GM21786 (cell line): ENCODE measurements around the gene PLCD1.
"Not testable (repeated sequence)": the region's sequence is repeated elsewhere in the genome, so short reads cannot be mapped to it uniquely, and the experiment has no call there.

Experiments used
- ATAC-seq: cut with Tn5 transposase; IDR thresholded peaks from one replicate; pipeline ENCODE4 v1.9.1; 2021; ENCODE audit not compliant: unreplicated experiment

PLCD1 gene

GRCh38 chr3:38029400-38030125 lies at the start of gene PLCD1:
Gene PLCD1, minus strand, starts transcription at chr3:38029642. Its CDS starts 103 bp downstream, at chr3:38029539.
- ATAC-seq, result no peak

DNA sequence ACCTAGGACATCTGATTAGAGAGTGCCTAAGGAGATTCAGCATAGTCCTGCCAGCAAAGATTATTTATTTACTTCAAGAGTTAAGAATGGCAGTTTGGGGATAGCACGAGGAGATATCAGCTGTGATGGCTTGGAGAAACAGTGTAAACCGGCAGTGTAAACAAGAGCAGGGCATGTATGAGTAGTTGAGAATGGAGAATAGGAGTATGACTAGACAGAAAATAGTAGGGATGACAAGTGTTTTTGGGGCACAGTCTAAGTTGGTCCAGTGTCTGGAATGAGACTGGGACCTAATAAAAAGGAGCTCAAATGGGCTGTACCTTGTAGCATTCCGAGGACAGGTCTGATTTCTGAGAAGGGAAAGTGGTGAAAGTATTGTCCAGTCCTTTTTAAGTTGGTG lies 47.6 kb upstream of the PLCD1 start:
- ATAC-seq, result not testable (repeated sequence)

DNA sequence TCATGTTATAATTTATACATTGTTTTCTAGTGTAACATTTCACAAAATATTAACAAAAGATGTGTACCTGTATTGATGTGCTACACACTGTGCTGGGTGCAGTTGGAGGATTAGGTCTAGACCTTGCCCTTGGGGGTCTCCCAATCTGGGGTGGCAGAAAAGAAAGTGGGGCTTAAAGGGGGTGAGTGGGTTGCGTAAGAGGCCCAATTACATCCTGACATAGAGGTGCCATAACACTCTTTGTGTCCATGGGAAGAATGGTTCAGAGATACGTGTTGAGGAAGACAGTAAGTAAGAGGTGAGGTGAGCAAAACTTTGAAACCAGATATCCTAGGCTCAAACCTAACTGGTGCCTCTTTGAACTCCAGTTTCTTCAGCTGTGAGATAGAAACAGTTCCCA lies 40.6 kb upstream of the PLCD1 start:
- no peak for ATAC-seq

GRCh38 chr3:38067508-38068233 lies 38.2 kb upstream of the PLCD1 start:
- no peak for ATAC-seq

DNA sequence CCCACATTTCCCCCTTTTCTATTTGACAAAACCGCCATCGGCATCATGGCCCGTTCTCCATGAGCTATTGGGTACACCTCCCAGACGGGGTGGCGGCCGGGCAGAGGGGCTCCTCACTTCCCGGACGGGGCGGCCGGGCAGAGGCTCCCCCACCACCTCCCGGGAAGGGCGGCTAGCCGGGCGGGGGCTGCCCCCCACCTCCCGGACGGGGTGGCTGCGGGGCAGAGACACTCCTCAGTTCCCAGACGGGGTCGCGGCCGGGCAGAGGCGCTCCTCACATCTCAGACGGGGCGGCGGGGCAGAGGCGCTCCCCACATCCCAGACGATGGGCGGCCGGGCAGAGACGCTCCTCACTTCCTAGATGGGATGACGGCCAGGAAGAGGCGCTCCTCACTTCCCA lies 35.0 kb upstream of the PLCD1 start:
- ATAC-seq, result not testable (repeated sequence)

- ATAC-seq, result no peak
Observed at GRCh38 chr3:38062809-38063208, 33.4 kb upstream of the PLCD1 start.

DNA sequence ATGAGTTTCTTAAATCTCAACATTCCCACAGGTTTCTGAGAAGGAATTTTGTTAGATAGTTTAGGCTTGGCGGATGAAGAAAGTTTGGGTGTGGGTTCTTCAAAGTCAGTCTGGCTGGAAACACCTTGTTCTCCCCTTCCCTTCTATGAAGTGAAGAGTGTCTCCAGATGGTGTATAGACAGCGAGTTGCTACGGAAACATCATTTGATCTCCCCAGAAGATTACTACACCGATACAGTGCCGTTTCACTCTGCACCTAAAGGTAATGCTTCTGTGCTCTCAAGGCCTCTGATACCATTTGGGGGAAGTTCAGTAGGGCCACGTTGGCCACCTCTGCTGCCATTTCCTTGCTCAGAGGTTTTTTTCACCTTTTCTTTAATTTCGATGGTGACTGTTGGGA lies 30.1 kb upstream of the PLCD1 start:
- ATAC-seq, result no peak

GRCh38 chr3:38059148-38059547 lies 29.7 kb upstream of the PLCD1 start:
- no peak for ATAC-seq

DNA sequence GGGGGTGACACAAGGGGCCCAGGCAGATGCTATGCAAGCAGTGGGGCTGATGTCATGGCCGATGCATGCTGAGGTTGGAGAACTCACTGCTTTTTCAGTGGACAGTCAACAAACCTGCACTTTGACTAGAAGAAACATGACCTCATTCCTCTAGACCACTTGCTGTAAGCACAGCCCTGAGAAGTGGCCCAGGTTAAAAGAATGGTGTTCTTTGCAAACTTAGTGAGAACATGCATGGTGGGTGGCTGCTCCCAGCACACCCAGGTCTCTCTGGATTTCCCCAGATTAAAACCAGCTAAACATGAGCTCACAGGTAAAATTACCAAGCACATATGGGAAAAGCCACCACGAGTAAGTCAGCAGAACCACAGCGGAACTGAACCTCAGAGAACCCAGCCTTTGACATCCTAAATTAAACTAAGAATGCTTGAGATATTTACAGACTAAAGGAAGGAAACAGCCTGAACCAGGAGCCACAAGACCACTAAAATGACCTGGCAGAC lies 25.1 kb upstream of the PLCD1 start:
- no peak for ATAC-seq

DNA sequence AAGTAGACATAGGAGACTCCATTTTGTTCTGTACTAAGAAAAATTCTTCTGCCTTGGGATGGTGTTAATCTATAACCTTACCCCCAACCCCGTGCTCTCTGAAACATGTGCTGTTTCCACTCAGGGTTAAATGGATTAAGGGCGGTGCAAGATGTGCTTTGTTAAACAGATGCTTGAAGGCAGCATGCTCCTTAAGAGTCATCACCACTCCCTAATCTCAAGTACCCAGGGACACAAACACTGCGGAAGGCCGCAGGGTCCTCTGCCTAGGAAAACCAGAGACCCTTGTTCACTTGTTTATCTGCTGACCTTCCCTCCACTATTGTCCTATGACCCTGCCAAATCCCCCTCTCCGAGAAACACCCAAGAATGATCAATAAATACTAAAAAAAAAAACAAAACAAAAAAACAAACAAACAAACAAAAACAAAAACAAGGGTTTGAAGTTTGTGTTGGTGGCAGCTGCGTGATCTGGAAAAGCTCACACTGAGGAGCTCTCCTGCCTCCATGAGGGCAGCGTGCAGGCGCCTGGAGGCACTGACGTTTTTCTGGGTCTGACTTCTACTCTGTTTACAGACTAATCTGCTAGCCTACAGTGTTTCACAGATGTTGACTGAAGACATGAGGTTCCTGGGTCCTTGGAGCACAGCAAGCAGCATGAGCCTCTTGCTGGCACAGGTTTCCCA lies 24.5 kb upstream of the PLCD1 start:
- not testable (repeated sequence) for ATAC-seq

- ATAC-seq, result not testable (repeated sequence)
Observed at GRCh38 chr3:38053286-38053685, 23.8 kb upstream of the PLCD1 start.

GRCh38 chr3:38051131-38051530 lies 21.7 kb upstream of the PLCD1 start:
- no peak for ATAC-seq

DNA sequence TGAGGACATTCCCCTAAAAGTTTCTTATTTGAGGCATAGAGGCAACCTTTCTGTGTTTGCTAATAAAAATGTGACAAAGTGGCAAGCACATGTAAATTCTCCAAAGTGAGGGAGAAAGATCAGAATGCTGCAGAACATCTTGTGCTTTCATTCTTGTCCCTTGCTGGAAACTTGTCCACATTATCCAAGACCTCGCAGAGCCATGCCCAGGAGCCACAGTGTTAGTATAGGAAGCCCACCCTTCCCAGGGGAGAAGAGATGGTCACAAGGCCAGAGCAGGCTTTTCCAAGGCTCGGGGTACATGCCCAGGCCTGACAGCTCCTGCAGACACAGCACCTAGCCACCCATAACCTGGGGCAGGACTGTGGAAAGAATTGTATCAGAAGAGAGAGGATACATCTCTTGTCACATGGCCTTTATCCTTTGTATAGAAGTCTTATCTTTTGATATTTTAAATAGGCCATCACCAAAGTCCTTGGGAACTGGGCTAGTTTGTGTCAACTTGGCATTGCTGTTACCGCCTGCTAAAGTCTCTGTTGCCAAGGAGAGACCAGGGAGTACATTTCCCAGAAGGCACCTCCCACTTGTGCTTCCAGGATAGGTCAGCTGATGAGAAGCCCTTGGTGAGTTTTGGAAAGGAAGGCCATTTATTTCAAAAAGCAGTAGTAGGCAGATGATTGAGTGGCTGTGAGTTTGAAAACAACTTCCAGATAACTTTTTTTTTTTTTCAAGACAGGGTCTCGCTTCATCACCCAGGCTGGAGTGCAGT lies 20.1 kb upstream of the PLCD1 start:
- ATAC-seq, result no peak

DNA sequence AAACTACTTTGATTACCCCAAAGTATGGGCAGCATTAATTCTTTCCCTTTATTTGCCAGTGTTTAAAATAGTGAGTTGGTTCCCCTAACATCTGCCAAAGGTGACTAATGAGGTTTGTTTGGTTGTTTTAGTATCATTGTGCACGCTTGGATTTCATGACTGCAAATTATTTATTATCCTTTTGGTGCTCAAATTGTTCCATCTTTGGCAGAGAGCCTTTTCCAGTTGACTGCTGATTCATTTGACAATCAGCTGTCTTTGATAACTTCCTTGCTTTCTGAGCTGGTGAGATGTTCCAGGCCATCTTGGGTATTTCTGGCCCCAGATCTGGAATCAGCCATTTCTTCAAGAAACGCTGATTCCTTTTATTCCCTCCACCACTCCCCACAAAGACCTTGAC lies 18.5 kb upstream of the PLCD1 start:
- no peak for ATAC-seq

- ATAC-seq, result no peak
Observed at GRCh38 chr3:38046821-38047220, 17.4 kb upstream of the PLCD1 start.

- ATAC-seq, result no peak
Observed at GRCh38 chr3:38046027-38046426, 16.6 kb upstream of the PLCD1 start.

DNA sequence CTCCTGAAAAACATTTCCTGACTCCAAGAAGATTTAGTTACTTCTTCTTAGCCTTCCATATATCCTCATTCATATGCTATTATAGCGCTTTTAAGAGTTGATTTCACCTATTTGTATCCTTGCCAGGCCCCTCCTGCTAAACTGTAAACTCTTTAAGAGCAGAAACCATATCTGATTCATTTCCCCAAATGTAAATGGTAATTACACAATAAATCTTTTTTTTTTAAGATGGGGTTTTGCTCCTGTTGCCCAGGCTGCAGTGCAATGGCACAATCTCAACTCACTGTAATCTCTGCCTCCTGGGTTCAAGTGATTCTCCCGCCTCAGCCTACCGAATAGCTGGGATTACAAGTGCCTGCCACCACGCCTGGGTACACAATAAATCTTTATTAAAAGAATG lies 14.0 kb upstream of the PLCD1 start:
- ATAC-seq, result no peak

DNA sequence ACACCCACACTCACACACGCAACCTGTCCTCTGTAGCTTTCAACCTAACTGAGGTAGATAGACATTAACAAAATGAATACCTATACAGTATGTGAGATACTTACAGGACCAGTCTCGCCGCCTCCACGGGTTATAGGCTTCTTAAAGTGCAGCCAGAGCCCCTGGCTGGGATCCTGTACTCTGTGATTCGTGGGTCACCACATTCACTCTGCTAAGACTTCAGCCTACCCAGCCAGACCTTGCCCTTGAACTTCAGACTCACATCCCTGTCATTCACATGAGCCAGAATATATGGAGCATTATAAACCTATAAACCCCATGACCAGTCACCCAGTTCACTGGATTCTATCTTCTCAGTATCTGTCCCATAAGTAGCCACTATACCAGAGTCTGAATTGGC lies 11.0 kb upstream of the PLCD1 start:
- no peak for ATAC-seq

GRCh38 chr3:38039899-38040261 lies 10.4 kb upstream of the PLCD1 start:
- ATAC-seq, result peak; percentile 75

DNA sequence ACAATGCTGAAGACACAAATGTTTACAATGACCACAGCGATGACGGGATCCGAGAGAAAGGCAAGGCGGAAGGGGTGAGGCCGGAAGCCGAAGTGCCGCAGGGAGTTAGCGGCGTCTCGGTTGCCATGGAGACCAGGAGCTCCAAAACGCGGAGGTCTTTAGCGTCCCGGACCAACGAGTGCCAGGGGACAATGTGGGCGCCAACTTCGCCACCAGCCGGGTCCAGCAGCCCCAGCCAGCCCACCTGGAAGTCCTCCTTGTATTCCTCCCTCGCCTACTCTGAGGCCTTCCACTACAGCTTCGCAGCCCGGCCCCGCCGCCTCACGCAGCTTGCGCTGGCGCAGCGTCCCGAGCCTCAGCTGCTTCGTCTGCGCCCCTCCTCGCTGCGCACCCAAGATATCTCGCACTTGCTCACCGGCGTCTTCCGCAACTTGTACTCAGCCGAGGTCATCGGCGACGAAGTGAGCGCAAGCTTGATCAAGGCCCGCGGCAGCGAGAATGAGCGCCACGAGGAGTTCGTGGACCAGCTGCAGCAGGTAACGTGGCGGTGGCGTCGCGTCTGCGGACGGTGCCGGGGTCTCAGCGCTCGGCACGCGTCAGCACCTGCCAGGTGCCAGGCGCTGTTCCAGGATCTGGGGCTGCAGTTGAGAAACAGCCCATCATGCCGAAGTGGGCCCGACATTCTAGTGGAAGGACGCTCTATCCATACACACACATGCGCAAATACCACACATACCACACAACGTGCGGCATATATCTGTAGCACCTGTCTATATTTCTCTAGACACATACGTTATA lies 9.9 kb upstream of the PLCD1 start, which contains the start of gene DLEC1:
TSS of gene DLEC1 (plus strand) at position 108 of the 798 bp plus-strand sequence. CDS start at position 126, 18 bp downstream.
- peak; percentile 80 for ATAC-seq
